Measurements from ENCODE around the gene DTNA.

GRCh38 chr18:34921226-34921625 is 211.1 kb downstream of the DTNA start:
- no peak for TF ChIP-seq POLR2AphosphoS5 (IDR thresholded peaks at IDR 0.05; ENCODE audit: low read depth, low read length)
- no peak for TF ChIP-seq TAF1 (IDR thresholded peaks at IDR 0.05; ENCODE audit: borderline replicate concordance, low read depth, low read length)
- no peak for TF ChIP-seq POLR2A (IDR thresholded peaks at IDR 0.05; ENCODE audit: low read depth, low read length)

Measured in GM12892 (cell line).